Eye (tissue), 1 donor: ENCODE results near the gene TLE3.

ENCODE experiments used
- DNase-seq: peaks from one replicate; pipeline ENCODE4 v3.0.0-alpha.2; 2015

The TLE3 gene

DNA sequence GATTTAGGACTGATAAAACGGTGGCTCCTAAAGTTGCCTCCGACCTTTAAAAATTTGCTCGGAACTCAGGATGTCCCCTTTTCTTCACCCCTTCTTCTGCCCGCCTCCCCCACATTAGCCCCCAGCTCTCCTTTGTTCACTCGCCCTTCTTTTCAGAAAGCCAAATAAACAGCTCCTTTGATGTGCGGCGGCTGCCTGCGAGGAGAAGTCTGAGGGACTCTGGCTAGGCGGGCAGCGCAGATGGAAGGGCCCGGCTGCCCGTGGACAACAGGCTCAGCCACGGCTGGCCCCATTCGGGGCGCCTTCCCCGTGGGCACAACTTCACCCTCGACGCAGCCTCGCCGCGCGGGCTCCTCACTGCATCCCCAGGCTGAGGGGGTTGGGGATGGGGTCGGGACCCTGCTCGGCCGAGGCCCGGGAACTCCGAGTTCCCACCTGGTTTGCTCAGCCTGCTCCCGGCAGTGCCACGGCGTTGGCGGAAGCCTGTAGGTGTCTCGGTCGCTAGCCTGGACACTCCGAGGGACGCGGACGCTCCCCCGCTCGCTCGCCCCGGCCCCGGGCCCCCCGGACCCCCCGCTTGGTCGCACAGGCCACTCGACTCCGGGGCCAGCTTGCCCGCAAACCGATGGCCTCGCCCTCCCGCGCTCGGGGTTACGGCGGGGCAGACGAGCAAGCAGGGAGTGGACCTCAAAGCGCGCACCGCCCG, 897 bp upstream of the TLE3 start:
- DNase-seq, result peak; percentile 90

DNA sequence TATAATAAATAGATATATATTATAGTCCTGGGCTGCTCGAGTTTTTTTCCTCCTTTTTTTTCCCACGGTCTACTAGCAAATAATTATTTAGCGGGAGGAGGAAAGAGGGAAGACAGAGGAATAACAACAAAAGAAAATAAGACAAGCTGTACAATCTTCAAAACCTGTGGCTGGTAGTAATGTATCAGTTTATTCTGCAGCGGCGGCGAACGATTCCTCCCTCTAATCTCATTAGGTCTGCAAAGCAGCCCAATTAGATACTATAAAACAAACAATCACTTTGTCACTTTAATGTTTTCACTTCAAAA, 390 bp upstream of the TLE3 start:
- no peak for DNase-seq

DNA sequence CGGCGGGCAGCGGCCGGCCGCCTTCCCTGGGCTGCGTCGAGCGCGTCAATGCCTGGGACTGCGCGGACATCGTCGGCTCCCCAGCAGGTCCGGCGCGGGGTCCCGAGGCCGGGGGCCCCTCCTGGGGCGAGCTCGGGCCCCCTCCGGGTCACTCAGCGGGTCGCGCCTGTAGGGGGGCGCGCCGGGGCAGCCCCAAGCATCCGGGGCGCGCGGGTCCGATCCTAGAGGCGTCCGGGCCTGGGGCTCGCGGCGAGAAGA, 725 bp downstream of the TLE3 start:
- DNase-seq, result no peak

DNA sequence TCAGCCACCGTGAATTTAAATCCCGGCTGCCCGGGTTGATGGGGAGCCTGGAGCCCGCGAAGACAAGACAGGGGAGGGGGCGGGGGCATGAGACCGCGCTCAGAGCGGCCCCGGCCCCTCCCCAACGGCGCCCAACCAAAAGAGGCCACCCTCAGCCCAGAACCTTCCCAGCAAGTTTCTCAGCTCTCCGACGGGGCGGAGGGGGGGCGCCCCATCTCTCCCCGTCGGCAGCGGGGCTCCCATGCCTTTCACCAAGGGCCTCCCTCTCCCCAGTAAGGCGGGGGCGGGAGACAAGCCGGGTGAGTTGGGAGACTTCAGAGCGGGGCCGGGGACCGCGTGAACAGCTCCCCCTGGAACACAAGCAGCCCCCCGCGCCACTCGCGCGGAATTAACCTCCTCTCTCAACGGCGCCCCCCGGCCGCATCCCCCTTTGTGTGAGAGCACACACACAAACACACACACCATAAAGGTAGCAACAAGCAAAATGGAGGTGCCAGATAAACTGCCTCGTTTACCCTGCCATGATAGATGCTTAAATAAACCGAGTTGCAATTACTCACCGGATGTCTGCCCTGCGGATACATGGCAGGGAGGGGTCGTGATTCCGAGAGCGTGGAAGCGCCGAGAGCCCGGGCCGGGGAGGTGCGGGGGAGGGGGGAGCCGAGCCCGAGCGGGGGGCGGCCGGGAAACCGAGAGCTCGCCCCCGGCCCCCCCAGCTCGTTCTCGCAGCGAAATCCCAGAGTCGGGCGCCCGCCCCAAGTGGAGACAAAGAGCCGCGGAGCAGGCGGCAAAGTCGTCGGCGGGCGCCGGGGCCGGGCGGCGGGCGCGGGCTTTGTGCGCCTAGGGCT, 1.3 kb downstream of the TLE3 start:
- peak; percentile 90 for DNase-seq

DNA sequence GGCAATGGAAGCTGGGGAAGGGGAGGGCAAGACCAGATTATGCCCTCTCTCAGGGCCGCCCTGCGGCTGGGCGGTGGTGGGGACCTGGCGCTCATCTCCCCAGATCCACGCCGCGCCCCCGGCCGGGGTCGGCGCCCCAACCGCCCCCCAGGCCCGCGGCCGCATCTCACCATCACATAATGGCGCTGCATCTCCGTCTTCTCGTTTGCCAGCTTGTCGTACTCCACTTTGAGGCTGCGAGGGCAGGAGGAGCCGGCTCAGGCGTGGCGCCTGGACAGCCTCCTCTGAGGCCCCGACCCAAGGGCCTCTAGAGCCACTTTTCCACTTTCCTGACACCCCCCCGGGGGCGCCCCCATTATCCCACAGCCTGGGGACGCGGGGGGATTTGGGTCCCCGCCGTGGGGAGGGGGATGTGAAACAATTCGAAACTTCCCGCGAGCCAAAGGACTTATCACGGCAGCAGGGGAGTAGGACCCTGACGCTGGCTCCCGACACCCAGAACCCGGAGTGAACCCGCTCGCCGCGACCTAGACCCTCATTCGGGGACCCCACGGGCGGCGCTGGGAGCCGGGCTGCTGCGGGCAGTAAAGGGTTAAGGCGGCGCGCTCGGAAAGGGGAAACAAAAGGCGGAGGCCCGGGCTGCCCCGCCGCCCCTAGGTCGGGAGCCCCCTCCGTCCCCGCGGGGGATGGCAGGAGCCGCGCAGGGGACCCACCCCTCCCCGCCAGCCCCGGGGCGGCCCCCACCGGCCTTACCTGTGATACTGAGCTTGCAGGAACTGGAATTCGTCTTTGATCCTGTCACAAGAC, 2.1 kb downstream of the TLE3 start:
- DNase-seq, result peak; percentile 48

DNA sequence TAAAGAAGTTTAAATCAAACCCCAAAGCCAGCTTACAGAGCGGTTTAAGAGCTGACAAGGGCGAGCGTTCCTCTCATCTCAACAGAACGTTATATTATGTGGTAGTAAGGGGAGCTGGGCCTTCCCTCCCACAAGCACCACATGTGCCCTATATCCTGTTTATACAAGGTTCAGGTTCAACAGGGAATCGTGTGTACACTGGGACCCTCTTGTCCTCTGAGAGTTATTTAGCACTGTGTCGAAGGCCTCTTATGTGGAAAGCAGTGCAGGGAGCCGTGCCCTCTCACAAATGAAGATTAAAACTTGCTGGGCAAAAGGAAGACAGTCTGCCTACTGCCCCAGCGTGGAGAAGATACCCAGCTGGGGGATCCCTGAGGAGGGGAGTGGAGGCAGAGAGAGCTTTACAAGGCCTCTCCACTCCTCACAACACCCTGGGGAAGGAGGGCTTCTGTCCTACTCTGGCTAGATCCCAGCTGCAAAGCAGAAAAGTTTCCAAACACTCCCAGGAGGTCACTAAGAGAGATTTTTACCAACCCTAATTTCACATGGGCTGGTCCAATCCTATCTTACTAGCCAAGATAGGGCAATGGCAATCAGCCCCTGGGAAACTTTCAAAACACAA, 2.9 kb downstream of the TLE3 start:
- no peak for DNase-seq

DNA sequence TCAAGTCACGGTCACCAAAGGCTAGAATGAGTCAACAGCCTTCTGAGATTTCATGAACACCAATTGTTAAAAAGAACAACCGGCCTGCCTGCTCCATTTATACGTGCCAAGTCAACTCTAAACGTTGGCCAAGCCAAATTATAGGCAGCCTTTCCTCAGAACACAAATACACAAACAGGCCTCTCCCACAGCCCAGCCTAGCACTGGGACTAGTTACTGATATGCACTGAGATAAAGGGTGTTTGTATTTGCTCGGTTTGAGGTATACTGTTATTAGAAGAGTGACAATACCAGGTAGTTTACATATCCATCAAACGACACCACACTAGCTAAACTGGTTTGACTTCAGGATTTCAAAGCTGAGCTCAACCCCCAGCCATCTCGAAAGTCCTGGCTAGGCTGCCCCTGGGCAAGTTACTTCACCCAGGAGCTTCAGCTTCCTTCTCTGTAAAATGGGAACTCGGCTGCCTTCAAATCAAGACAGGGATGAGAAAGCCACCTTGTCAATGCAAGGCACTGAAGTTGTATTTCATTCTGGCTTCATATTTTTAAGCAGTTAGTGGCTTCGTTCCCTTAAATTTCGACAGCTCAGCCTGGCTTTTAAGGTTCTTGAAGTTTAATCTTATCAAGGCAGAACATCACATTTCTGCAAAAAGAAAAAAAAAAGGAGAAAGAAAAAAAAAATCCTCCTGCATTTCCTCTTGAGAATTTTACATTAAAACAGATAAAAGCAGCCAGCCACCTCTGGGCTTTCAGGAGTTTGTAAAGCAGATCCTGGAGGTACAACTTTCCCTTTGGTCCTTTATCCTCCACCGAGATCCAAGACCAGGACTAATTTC, 4.0 kb downstream of the TLE3 start:
- no peak for DNase-seq

DNA sequence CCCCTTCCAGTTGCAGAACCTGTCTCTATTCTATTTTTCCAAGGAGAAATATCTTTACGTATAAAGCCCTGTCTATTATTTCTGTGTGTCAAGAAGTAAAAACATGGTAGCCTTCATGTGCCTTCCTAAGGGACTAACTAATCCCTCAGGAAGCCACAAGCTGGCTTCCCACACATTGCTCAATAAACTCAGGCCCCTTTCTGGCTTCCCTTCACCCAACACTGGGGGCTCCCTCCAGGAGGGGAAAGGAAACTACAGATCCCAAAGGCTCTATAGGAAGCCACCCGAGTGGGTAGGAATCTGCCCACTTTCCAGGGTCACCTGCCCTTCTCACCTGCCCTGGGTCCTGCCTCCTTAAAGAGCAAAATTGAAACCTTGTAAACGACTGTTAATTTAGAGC, 4.6 kb downstream of the TLE3 start:
- DNase-seq, result no peak

DNA sequence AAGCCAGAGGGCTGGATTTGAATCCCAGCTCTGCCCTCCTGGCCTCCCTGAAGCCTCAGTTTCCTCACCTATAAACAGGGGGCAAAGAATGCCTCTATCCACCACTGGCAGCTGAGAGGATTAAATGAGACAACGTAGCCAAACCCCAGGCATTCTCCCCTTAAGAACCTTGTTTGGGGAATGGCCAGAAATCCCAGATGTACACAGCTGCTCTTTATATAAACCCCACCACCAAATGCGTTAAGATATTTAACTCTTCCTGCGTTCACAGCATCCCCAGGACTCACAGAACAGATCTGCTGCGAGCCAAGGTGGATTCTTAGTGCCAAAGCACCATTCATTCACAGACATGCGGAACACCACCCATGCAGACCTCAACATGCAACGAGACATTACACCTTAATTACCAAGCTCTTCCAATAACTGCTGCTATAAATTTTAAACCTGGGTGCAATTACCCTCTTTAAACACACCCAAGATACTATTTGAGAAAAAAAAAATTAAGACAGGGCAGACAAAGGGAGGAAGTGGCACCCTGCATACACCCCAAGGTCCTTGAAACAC, 5.2 kb downstream of the TLE3 start:
- peak; percentile 57 for DNase-seq

DNA sequence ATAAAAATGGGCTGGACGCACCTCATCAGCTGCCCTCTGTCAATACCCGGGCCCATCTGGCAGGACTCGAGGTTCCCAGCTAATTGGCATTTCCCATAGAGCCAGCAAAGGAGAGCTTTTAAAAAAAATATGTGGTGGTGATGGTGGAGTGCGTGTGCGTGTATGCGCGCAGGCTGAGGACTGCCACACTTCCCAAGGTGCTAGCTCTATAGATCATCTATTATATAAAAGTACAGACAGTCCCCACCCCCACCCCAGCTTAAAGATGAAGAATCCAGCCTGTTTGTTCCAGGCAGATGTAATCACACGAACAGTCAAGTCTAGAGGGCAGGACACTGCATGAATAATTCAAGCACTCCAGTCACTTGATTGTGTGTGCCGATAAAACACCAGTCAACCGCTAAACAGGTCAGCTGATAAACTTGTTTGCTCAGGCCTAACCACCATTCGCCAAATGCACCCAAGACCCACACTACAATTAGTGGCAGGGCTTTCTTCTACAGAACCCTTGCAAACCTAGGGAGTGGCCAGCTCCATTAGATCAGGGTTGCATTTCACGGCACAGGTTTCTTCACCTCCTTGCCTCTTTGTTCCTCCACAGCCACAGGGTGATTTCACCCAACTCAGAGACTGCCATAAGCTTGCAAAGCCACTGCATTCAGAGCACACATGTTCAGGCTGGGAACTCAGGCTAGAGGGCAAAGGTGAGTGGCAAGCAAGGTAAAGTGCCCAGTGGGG, 5.8 kb downstream of the TLE3 start:
- peak; percentile 80 for DNase-seq

DNA sequence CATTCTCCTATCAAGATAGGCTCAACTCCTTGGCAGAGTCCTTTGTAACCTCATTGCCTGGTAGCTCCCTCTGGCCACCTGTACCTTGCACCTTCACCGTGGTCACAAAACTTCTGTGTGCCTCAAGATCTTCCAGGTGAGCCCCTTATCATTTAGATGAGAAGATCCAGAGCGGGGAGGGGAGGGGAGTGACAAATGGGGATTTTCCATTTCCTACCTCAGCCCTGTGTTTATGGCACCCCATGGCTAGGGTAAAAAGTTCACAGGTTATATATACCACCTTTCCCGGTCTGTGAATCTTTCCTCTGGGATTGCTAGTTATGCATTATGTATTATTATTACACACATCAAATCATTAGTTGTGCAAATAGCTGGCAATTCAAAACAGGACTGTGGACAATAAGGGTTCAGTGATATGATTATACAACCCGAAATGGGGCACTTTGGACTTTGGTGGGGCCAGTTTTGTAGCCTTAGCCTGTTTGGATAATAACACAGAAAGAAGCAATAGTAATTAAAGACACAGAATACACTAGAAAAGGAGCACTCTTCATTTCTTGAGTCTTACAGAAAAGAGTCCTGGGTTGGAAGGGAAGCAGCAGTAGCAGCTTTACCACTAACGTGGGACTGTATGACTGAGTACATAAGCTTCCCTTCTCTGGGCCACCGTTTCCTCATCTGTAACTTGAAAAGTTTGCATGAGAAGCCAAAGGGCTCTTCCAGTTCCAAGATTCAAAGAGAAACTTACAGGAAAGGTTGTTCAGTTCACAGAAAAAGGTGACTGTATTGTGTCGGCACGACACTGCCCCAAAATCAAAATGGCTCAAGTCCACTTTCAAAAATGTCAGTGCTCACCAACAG, 7.1 kb downstream of the TLE3 start:
- DNase-seq, result no peak

DNA sequence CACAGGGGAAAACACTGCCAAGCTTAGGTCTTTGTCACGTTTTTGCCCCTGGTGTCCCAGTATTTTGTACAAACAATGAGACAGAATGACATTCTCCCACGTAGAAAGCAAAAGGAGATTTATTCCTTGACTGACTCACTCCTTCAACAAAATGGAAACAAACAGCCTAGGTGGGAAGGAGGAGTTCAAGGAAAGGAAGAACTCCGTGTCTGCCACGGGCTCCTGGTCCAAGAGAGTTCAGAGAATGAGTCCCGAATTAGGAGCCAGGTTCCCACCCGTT, 8.1 kb downstream of the TLE3 start:
- DNase-seq, result no peak

DNA sequence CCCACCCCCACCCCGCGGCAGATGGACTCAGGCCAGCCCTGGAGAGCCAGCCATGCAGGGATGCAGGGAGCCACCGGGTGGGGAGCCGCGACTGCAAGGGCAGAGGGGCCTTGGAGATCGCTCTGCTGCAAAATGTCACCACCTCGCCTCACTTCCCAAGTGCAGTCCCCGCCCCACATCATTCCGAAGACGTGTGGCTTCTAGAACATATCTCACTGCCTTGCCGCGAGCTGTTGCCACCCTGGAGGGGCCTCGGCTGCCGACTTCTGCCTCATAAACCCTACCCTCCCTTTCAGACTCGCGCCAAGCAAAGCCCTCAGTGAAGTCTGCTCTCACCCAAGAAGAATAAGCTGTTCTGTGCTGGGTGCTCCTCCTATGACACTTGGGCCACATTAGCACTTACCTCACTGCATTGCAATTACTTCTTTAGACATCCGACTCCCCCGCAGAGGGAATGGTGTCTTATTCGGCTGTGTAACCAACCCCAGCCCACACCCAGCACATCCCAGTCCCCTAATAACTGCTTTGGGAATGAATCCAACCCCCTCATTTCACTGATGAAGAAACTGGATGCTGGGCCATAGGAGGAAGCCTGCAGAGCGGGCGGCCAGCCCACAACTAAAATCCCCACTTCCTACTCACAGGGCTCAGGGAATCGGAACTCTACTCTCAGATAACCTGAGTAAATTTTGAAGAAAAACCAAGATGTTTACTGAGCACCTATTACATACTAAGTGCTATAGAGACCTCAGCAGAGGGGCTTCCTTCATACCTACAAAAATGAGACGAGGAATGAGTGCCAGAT, 8.6 kb downstream of the TLE3 start:
- DNase-seq, result peak; percentile 57

DNA sequence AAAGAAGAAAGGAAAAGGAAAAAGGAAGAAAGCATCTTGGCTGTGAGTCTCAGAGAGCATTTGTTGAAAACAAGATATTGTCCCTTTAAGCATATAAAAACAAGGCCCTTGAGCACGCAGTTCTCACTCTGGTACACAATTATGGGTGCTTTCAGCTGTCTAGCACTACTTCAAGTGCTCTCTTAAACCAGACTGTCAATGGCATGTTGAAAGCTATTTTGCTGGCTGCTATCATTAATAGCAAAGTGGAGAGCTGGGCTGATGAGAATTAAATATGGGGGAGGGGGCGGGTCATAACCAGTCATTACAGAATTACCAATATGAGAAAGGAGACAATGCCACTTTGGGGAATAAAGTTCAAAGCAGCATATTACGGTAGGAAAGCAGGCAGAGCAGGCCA, 9.3 kb downstream of the TLE3 start:
- DNase-seq, result no peak

DNA sequence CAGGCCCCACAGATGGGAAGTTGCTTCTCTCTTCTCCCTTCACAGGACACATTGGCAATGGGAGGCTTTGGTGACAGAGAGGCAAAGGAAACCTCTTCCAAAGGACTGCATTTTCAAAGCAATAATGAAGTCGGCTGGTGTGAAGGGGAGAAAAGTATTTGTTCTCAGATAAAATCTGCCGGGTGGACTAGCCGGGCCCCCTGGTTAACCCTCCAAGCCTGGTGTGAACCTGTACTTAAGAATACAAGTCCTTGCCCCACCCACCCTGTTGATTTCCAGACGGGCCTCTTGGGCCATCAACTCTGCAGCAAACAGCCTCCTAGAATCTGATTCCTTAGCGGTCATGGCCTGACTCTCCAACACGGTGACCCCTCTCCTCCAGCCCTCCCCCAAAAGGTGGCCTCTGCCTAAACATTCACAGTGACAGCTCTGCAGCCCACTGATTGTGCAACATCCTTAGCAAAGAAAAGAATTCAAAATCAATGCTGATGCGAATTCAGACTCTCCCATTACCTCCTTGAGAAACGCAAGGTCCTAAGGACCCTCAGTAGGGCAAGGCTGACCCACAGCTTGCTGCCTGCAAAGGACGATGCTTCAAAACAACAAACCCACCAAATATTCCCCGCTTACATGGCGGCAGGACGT, 9.9 kb downstream of the TLE3 start:
- DNase-seq, result no peak

DNA sequence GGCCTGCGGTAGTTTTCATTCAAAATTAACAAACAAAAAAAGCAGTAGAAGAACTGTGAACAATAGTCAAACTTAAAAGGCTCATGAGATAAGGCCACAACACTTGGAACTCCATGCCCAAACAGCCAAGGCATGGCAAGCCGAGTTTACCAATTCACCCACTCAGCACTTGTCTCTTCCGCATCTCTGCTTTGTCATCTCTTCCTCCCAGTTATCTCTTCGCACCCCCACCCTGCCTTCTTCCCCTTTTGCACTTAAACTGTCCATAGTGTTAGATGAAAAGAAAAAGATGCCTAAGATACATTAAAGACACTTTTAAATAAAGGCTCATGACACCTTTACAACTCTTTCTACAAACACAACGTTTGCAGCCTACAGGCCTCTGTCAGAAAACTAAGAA, 11.1 kb downstream of the TLE3 start:
- no peak for DNase-seq

DNA sequence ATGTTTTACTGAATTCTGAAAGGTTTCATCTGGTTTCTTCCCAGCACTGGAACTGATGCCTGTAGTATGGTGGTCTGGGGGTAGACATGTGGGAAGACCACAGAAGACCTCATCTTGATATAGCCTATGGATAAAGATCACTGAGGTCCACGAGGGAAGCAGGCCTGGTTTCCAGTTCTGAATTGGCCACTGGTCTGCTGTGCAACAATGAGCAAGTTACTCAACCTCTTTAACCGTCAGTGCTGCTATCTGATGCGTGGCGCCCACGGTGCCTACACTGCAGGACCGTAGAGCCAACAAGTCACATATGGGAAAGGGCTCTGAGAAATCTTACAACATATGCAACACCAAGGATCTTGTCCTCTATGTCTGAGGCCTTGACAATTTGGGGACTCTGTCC, 13.3 kb downstream of the TLE3 start:
- no peak for DNase-seq

DNA sequence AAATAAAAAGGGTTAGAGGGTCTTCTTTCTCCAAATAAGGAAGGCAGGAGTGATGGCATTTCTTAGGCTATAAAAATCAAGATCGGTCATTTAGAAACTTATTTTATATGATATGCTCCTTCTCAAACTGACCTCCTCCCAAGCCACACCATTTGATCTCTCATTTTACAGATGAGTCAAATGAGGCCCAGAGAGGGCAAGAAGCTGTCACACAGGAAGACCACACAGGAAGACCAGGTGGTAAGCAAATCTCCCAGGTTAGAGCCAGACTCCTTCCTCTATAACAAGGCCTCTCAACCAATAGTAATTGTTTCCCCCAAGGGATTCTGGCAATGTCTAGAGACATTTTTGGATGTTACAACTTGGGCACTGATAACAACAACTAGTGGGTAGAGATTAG, 13.8 kb downstream of the TLE3 start:
- DNase-seq, result no peak

DNA sequence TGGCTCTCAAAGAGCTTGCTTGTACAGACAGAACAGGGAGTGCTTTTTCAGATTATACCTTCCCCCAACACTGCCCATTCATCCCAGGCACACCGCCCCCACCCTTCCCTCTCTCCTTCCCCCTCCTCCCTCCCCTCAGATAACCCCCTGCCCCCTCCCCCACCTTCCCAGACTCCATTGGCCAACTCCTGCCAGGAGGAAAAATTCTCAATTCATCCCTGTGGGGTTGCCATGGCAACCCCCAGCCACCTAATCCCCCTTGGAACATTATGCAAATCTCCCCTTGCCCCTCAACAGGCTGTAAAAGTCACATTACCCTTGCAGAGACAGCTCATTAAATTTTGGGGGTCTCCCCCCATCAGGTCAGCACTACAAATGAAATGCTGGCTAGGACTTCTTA, 14.3 kb downstream of the TLE3 start:
- DNase-seq, result peak; percentile 78
